ENCODE results near the gene HMX1.

HMX1 gene

GRCh38 chr4:8891646-8892555 lies 20.3 kb upstream of the HMX1 start:
- DNase-seq (ENCODE audit: low read depth): no peak

GRCh38 chr4:8891255-8891645 lies 19.6 kb upstream of the HMX1 start:
- no peak for DNase-seq (ENCODE audit: low read depth)

DNA sequence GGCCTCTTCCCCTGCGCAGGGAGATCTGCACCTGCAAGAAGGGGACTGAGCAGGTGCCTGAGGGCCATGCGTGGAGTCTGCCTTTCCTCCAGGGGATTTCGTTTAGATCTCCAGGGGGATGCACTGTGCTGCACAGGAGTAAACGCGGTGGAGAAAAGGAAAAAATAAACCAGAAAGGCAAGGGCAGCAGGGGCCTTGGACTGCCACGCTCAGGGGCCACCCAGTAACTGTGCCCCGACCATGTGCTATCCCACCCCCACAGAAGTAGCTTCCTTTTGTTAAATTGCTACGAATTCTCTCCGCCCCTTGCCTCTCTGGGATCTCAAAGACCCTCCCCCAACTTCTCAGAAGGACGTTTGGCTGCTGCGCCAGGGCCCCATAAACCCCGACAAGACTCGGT lies 17.2 kb upstream of the HMX1 start:
- no peak for DNase-seq (ENCODE audit: low read depth)

- DNase-seq (ENCODE audit: low read depth): no peak
Observed at GRCh38 chr4:8886612-8887406, 15.2 kb upstream of the HMX1 start.

DNA sequence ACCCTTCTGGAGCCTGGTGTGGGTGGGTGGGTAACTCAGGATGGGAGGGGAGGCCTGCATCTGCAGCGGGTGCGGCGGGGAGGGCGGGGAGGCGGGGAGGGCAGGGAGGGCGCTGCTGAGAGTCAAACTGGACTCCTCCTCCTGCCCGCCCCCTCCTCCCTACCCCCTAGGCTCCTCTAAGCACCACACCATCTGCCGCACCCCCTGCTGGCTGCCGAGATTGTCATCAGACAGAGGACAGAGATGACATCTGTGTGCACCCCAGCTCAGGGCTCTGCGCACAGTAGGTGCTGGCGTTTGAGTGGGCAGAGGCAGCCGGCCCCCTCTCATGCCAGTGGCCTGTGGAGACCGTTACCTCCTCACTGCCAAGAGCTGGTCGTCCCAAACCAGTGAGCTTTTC lies 10.6 kb upstream of the HMX1 start:
- DNase-seq (ENCODE audit: low read depth): no peak

DNA sequence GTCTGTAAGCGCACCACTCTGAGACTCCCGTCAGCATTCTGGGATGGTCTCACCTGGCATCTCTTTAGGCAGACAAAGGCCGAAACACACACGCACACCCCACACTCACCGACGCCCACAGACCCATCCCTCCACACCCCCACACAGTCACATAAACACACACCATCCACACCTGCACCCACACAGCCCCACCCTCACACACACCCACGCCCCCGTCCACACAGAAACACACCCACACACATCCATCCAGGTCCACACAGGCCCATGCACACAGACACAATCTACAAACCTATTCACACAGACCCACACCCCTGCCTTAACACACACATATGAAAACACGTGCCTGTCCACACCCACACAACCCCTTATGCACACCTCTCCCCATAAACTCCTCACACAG lies 9.2 kb upstream of the HMX1 start:
- no peak for DNase-seq (ENCODE audit: low read depth)

DNA sequence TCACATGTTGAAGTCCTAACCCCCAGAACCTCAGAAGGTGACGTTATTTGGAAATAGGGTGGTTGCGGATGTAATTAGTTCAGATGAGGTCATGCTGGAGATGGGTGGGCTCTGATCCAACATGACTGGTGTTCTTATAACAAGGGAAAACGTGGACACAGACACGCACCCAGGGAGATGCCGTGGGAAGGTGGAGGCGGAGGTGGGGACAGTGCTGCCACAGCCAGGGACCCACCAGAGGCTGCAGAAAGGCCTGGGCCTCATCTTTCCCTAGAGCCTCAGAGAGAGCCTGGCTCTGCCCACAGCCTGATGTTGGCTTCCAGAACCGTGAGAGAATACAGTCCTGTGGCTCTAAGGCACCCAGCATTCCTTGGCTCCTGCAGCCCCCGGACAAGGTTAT lies 7.9 kb upstream of the HMX1 start:
- no peak for DNase-seq (ENCODE audit: low read depth)

- no peak for DNase-seq (ENCODE audit: low read depth)
Observed at GRCh38 chr4:8878421-8878820, 6.8 kb upstream of the HMX1 start.

- no peak for DNase-seq (ENCODE audit: low read depth)
Observed at GRCh38 chr4:8877780-8878040, 6.1 kb upstream of the HMX1 start.

- no peak for DNase-seq (ENCODE audit: low read depth)
Observed at GRCh38 chr4:8876982-8877779, 5.5 kb upstream of the HMX1 start.

- DNase-seq (ENCODE audit: low read depth): no peak
Observed at GRCh38 chr4:8874896-8875680, 3.4 kb upstream of the HMX1 start.

DNA sequence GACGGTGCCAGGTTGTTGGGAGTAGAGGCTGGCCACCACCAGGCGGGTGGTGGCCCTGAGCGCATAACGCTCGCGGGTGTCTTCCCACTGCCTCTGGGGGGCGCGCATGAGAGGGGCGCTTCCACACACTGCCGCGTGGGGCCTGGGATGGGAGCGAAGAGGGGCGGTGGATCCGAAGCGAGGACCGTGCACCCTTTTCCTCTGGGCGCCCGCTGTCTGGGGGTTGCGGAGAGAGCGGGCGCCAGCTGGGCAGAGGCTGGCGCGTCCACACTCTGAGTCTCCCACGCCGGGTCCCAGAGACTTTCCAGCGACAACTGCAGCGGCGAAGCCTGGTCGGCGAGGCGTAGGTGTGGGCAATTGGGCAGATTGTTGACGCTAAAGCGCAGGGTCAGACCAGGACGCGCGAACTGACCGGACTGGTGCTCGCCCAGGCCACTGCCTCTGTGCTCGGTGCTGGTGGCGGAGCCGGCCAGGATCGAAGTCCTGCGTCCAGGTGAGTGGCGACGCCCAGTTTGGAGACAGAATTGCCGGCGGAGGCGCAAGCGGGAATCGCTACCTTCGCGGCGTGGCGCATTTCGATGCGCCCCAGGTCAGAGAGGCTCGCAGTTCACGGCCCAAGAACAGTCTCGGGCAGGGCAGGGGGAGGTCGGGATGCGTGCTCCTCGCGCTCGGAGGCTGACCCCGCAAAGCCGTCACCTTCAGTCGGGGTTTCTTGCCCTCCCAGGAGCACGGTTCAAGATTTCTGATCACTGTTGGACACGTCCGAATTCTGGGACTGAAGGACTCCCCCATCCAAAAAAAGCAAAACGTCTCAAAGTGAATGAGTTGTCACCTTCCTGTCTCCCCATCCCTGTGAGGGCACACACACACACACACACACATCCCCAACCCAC lies 2.6 kb upstream of the HMX1 start:
- no peak for DNase-seq (ENCODE audit: low read depth)

DNA sequence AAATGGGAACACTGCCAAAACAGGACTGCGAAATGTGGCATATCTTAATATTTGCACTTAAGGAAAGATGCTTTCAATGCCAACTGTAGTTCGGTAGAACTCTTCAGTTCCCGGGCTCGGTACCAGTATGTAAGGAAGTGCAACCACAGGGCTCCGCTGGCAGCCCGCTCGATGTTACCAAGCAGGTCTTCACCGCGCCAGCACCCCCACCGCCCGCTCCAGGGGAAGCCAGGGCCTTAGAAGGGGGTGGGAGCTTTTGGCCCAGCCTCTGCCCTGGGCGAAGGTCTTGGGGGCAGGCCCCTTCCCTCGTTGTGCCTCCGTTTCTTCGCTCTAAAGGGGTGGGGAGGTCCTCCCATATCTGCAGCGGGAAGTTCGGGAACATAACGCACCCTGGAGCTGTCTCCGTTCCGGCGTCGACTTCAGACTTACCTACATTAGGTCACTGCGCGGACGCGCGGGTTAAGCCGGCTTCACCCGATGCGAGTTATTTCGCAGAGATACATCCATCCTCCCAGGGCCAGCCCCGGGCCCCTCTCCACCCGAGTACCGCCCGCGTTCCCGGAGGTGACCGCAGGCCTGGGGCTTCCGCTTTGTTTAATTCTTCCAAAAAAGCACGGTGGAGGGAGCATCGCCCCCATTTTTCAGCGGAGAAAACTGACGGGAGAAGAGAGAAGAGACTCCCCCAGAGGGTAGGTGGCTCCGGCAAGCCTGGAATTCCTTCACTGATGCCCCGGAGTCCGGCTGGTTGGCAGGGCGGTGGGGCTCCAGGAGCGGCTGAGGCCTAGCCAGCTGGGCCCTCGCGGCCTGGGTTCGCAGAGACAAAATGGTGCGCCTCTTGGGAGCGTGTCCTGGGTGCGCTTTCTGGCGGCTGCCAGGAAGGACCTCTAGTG lies 1.0 kb upstream of the HMX1 start:
- no peak for DNase-seq (ENCODE audit: low read depth)

GRCh38 chr4:8870647-8871416 lies 807 bp downstream of the HMX1 start:
- no peak for DNase-seq (ENCODE audit: low read depth)

GRCh38 chr4:8869898-8870646 lies 1.6 kb downstream of the HMX1 start:
- no peak for DNase-seq (ENCODE audit: low read depth)

- DNase-seq (ENCODE audit: low read depth): no peak
Observed at GRCh38 chr4:8869002-8869897, 2.4 kb downstream of the HMX1 start.

DNA sequence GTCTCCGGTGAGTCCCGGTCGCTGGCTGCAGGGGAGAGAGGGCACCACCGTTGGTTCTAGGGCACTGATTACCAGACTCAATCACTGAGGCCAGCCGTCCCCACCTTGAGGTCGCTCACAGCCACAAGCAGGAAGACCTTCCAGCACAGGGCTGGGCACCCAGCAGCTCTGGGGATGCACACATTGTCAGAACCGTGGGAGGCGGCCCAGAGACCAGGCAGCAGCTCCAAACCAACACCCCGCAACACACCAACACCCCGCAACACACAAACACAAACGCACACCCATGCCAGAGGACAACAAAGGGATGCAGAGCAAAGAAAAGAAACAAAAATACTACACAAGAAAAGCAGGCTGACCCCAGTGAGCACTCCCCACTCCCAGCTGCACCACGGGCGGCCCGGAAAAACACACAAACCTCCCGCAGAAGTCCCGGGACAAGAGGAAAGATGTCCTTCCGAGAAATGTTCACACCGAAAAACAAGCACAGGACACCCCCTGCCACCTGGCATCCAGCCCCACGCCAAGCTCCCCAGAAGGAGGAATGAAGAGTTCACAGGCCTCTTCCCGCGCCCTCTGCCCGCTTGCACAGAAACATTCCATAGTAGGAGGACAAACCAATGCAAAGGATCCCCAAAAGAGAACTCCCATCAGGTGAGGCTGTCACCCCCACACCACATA lies 3.2 kb downstream of the HMX1 start:
- no peak for DNase-seq (ENCODE audit: low read depth)

Measured in EH (cell line).